Measurements from ENCODE around the gene BRD2.

Gene BRD2

DNA sequence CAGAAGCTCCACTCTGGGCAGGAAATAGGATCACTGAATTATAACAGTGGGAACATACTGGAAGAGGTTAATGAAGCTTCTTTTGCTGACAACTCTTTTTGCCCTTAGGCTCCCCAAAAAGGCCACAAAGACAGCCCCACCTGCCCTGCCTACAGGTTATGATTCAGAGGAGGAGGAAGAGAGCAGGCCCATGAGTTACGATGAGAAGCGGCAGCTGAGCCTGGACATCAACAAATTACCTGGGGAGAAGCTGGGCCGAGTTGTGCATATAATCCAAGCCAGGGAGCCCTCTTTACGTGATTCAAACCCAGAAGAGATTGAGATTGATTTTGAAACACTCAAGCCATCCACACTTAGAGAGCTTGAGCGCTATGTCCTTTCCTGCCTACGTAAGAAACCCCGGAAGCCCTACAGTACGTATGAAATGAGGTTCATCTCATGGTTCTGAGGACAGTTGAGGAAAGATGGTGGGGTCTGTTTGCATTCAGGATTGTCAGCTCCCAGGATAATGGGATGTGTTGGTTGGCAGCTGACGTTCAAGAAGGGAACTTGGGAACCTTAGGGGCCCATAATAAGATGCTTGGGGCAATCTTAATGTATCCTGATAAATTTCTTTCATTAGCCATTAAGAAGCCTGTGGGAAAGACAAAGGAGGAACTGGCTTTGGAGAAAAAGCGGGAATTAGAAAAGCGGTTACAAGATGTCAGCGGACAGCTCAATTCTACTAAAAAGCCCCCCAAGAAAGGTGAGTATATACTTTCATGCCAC lies 11.5 kb downstream of the BRD2 start:
- Histone ChIP-seq H3K36me3 (peaks cover 76% of the 10 kb centered on the region), H3K27ac (no peak overlapping the region), H3K9me3 (no peaks in the 10 kb centered on the region), H3K4me1 (ENCODE audit: control insufficient read depth in 1 of 2, insufficient read depth in 1 of 2, low read depth in 1 of 2, low read length in 1 of 2) (peaks cover 20 to 36% of the 10 kb centered on the region in 2 experiments), H3K4me3 (ENCODE audit: low read depth in 1 of 2, low read length in 1 of 2) (no peak overlapping the region), H3K27me3 (no peaks in the 10 kb centered on the region)
- TF ChIP-seq CTCF (IDR thresholded peaks at IDR 0.05) = no peak

DNA sequence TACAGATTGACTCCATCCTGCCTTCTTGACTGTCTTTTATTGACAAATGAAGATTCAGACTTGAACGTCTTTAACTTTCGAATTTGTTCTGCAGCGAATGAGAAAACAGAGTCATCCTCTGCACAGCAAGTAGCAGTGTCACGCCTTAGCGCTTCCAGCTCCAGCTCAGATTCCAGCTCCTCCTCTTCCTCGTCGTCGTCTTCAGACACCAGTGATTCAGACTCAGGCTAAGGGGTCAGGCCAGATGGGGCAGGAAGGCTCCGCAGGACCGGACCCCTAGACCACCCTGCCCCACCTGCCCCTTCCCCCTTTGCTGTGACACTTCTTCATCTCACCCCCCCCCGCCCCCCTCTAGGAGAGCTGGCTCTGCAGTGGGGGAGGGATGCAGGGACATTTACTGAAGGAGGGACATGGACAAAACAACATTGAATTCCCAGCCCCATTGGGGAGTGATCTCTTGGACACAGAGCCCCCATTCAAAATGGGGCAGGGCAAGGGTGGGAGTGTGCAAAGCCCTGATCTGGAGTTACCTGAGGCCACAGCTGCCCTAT lies 12.2 kb downstream of the BRD2 start:
- peaks cover 13 to 29% of the 10 kb centered on the region in 2 experiments for H3K4me1 ChIP-seq (ENCODE audit: control insufficient read depth in 1 of 2, insufficient read depth in 1 of 2, low read depth in 1 of 2, low read length in 1 of 2)
- TF ChIP-seq CTCF (IDR thresholded peaks at IDR 0.05) = no peak
- H3K36me3 ChIP-seq = peaks cover 69% of the 10 kb centered on the region
- no peak overlapping the region for H3K4me3 ChIP-seq (ENCODE audit: low read depth in 1 of 2, low read length in 1 of 2)
- H3K9me3 ChIP-seq = no peaks in the 10 kb centered on the region
- H3K27me3 ChIP-seq = no peaks in the 10 kb centered on the region
- H3K27ac ChIP-seq = no peak overlapping the region

GRCh38 chr6:32982084-32982701 lies 13.8 kb downstream of the BRD2 start:
- peaks cover 53% of the 10 kb centered on the region for H3K36me3 ChIP-seq

DNA sequence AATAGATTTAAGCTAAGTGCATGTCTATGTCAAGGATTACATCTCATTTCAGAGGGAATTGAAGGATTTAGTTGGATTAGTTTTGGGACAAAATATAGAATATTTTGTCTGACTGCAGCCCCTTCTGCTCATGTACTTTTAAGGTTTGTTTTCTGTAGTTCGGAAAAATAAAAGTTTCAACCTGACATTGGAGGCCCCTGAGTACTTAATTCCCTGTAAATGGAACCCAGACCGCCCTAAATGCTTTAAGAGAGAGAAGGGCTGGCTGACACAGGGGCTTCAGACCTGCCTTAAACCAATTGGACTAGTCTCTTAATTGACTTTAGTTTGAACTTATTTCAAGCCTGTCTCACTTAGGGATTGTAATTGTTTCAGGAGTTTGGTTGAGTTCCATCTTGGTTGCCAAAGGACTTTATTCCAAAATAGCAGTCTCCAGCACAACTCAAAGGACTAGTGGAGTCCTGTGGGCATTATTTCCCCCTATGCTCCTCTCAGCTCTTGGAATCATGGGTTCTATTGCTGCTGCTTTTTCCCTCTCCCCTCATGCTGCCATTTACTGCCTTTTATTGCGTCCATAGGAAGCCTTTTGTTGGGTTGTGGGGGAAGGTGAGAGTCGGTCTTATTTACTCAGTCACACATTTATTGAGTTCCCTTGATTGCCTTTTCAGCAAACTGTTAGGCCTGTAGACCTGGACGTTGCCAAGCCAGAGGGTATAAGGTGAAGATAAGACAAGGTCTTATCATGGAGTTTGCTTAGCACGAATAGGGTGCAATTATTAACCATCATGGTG lies 14.5 kb downstream of the BRD2 start:
- TF ChIP-seq CTCF (IDR thresholded peaks at IDR 0.05) = no peak
- Histone ChIP-seq H3K27me3 (no peaks in the 10 kb centered on the region), H3K27ac (no peak overlapping the region), H3K9me3 (no peaks in the 10 kb centered on the region), H3K4me3 (ENCODE audit: low read depth in 1 of 2, low read length in 1 of 2) (no peak overlapping the region), H3K4me1 (ENCODE audit: control insufficient read depth in 1 of 2, insufficient read depth in 1 of 2, low read depth in 1 of 2, low read length in 1 of 2) (peaks cover 0 to 7% of the 10 kb centered on the region in 2 experiments), H3K36me3 (peaks cover 46% of the 10 kb centered on the region)

More at GRCh38 chr6:32982084-32982701, 13.8 kb downstream of the BRD2 start:
- TF ChIP-seq CTCF (IDR thresholded peaks at IDR 0.05) = no peak
- Histone ChIP-seq H3K27me3 (no peaks in the 10 kb centered on the region), H3K4me1 (ENCODE audit: control insufficient read depth in 1 of 2, insufficient read depth in 1 of 2, low read depth in 1 of 2, low read length in 1 of 2) (peaks cover 0 to 14% of the 10 kb centered on the region in 2 experiments), H3K9me3 (no peaks in the 10 kb centered on the region), H3K4me3 (ENCODE audit: low read depth in 1 of 2, low read length in 1 of 2) (no peak overlapping the region), H3K27ac (peak overlapping the region; percentile 35)

- H3K4me3 ChIP-seq (ENCODE audit: low read depth in 1 of 2, low read length in 1 of 2) = no peak overlapping the region
- peaks cover 40% of the 10 kb centered on the region for H3K36me3 ChIP-seq
- peaks cover 0 to 1% of the 10 kb centered on the region in 2 experiments for H3K4me1 ChIP-seq (ENCODE audit: control insufficient read depth in 1 of 2, insufficient read depth in 1 of 2, low read depth in 1 of 2, low read length in 1 of 2)
- no peak for TF ChIP-seq CTCF (IDR thresholded peaks at IDR 0.05)
- H3K27me3 ChIP-seq = no peaks in the 10 kb centered on the region
- no peaks in the 10 kb centered on the region for H3K9me3 ChIP-seq
- H3K27ac ChIP-seq = no peak overlapping the region
These were observed 15.1 kb downstream of the BRD2 start for GRCh38 chr6:32983493-32983848.
